NT2/D1 (cell line): Measurements from ENCODE around the gene PPARA.

Source experiments
- DNase-seq: peaks from one replicate; pipeline ENCODE4 v3.0.0-alpha.2; 2011; ENCODE audit warnings: low read depth, low spot score
- H3K27me3 ChIP-seq: 2 replicates; pipeline ENCODE4 v1.6.0; 2011; ENCODE audit warnings: mild to moderate bottlenecking; ENCODE audit not compliant: insufficient read length, insufficient read depth
- H3K36me3 ChIP-seq: 2 replicates; pipeline ENCODE4 v1.6.1; 2011; ENCODE audit warnings: mild to moderate bottlenecking, low read length, mixed read lengths; ENCODE audit not compliant: insufficient read depth, insufficient read length
- H3K4me1 ChIP-seq: 2 replicates; pipeline ENCODE4 v1.5.1; 2011; ENCODE audit not compliant: insufficient read depth, insufficient read length
- H3K4me3 ChIP-seq: 2 replicates; pipeline ENCODE4 v1.5.1; 2011; ENCODE audit warnings: low read depth; ENCODE audit not compliant: insufficient read length
- H3K9ac ChIP-seq: 2 replicates; pipeline ENCODE4 v1.6.0; 2011; ENCODE audit warnings: low read depth; ENCODE audit not compliant: insufficient read length
- H3K9me3 ChIP-seq: 2 replicates; pipeline ENCODE4 v1.5.1; 2011; ENCODE audit warnings: mild to moderate bottlenecking, low read length; ENCODE audit not compliant: insufficient read depth
- SUZ12 ChIP-seq: IDR thresholded peaks from 2 replicates; pipeline ENCODE4 v1.6.1; 2011; ENCODE audit not compliant: insufficient read length, insufficient read depth; ENCODE audit errors: extremely low read depth
- YY1 ChIP-seq: IDR thresholded peaks from 2 replicates; pipeline ENCODE4 v1.6.1; 2011; ENCODE audit not compliant: insufficient read length, insufficient read depth
- ZNF274 ChIP-seq: IDR thresholded peaks from 2 replicates; pipeline ENCODE4 v1.6.1; 2011; ENCODE audit warnings: mild to moderate bottlenecking, low read depth, low read length

The PPARA gene

DNA sequence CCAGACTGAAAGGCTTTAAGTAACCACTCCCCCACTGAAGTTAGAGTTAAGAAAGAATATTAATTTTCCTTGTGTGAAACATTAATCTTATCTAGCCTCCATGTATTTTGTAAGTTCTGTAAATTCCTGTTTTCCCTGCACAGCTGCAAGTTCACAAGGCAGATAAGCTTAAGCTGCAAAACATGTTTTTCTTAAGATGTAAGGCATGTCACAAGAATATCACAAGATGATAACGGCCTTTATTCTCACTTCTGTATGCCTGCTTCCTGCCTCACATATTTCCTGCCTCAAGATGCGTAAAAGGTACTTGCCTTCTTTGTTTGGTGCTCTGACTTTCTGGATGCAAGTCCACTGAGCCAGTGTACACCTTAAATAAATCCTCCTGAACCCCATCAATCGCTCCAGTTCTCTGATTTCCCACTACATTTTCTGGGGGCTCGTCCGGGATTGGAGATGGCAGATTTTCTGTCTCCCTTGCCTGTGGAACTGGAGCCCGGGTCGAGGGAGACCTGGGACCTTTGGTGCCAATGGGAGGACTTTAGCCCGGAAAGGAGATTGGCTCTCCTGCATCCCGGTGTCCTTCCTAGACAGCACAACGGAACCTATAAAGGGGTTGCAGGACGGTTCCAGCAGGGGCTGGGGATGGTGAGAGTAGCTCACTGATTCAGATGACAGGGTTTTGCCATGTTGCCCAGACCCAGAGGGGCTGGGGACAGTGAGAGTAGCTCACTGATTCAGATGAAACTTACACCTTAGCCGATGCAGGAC lies 30.2 kb downstream of the PPARA start:
- H3K9ac ChIP-seq = no peak overlapping the region
- TF ChIP-seq ZNF274 = no peak
- TF ChIP-seq YY1 = no peak
- no peak for TF ChIP-seq SUZ12
- peaks cover 26% of the 10 kb centered on the region for H3K9me3 ChIP-seq
- no peaks in the 10 kb centered on the region for H3K4me1 ChIP-seq
- H3K36me3 ChIP-seq = no peaks in the 10 kb centered on the region
- H3K27me3 ChIP-seq = no peaks in the 10 kb centered on the region
- no peak for DNase-seq
- H3K4me3 ChIP-seq = no peak overlapping the region

DNA sequence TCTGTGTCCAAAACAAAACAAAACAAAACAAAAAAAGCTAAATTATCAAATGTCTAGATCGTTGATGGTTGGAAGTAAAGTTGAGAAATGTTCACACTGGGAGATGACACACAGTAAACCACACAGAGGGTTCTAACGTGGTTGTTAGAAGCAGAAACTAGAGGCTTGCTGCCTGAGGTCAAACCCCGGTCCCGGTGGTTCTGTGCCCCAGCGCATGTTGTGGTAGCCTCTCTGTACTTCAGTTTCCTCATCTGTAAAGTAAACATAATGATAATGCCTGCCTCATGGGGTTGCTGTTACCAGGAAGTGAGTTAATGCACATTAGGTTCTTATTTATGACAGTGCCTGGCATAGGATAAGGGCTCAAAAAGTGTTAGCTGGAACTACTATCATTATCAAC lies 33.4 kb downstream of the PPARA start:
- Histone ChIP-seq H3K4me1 (no peaks in the 10 kb centered on the region), H3K27me3 (no peaks in the 10 kb centered on the region), H3K4me3 (no peak overlapping the region), H3K36me3 (no peaks in the 10 kb centered on the region), H3K9me3 (peaks cover 29% of the 10 kb centered on the region), H3K9ac (no peak overlapping the region)
- TF ChIP-seq YY1 = no peak
- TF ChIP-seq ZNF274 = no peak
- TF ChIP-seq SUZ12 = no peak
- DNase-seq = no peak

DNA sequence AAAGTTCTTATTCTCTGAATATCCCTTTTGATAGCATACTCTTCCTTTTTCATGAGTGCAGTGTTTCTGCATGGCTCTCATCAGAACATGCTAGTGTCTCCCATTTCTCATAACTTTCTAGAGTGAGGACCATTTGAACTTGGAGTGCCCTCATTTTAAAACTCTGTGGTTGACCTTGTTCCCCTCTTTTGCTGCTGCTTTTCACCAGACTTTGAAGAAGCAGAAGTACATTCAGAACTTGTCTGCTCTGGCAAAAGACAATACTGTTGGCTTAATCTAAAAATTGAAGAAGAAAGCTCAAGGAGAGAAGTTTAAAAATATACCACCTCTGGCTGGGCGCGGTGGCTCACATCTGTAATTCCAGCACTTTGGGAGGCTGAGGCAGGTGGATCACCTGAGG lies 35.0 kb downstream of the PPARA start:
- Histone ChIP-seq H3K4me3 (no peak overlapping the region), H3K36me3 (no peaks in the 10 kb centered on the region), H3K9ac (no peak overlapping the region), H3K27me3 (no peaks in the 10 kb centered on the region), H3K4me1 (no peaks in the 10 kb centered on the region), H3K9me3 (peaks cover 19% of the 10 kb centered on the region)
- no peak for TF ChIP-seq YY1
- no peak for TF ChIP-seq SUZ12
- TF ChIP-seq ZNF274 = no peak
- DNase-seq = no peak

- no peak for DNase-seq
Measured at GRCh38 chr22:46187862-46188261, 37.5 kb downstream of the PPARA start.

DNA sequence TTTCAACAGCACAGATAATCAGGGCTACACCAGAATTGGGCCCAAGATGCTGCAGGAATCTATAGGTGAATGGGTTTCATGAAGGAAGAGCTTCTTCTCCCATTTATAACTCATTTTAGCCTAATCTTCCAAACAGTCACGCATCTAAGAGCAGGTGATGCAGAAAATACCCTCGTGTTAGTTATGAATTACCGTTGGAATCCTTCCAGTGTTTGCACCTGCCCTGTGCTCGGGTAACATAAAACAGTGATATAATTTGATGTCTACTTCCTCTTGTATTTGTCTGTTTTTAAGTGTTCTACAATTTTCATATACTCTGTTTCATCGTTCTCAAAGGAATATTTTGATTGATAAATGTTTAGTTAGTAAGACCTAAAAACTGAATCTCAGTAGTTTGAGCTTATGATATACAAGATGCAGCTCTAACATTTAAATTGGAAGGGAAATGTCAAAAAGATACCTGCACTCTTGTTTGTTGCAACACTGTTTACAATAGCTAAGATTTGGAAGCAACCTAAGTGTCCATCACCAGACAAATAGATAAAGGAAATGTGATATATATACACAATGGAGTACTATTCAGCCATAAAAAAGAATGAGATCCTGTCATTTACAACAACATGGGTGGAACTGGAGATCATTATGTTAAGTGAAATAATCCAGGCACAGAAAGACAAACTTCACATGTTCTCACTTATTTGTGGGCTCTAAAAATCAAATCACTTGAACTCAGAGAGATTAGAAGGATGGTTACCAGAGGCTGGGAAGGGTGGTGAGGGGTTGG lies 42.1 kb downstream of the PPARA start:
- no peak for DNase-seq
- TF ChIP-seq SUZ12 (no peak), YY1 (no peak)
- Histone ChIP-seq H3K9me3 (0 out of 2 replicates have a peak, but pooled peaks cover 3% of the 10 kb centered on the region), H3K27me3 (no peaks in the 10 kb centered on the region), H3K4me3 (no peak overlapping the region), H3K4me1 (no peaks in the 10 kb centered on the region), H3K36me3 (no peaks in the 10 kb centered on the region), H3K9ac (no peak overlapping the region)

More at GRCh38 chr22:46187862-46188261, 37.5 kb downstream of the PPARA start:
- Histone ChIP-seq H3K9ac (no peak overlapping the region), H3K36me3 (no peaks in the 10 kb centered on the region), H3K9me3 (0 out of 2 replicates have a peak, but pooled peaks cover 3% of the 10 kb centered on the region), H3K4me1 (no peaks in the 10 kb centered on the region), H3K27me3 (no peaks in the 10 kb centered on the region), H3K4me3 (no peak overlapping the region)
- TF ChIP-seq SUZ12 (no peak), ZNF274 (no peak), YY1 (no peak)

DNA sequence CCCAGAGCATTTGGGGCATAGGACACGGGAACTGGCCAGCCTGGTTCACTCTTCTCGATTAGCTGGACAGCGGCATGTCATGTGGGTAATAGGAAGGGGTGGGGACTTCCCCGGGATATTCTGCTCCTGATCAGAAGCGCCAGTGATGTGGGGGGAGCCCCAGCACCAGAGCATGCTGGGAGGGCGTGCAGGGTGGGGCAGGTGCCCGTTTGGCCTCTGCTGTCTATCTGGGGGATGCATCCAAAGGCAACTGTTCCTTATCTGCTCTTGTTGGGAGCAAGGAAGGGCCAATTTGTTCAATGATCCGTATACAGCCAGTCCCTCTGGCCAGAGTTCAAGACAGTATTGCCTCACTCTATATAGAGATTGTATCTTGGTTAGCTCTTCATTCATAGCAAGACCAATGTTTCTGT lies 43.6 kb downstream of the PPARA start:
- H3K9ac ChIP-seq = no peak overlapping the region
- DNase-seq = no peak
- no peaks in the 10 kb centered on the region for H3K36me3 ChIP-seq
- no peak overlapping the region for H3K4me3 ChIP-seq
- TF ChIP-seq ZNF274 (no peak), SUZ12 (no peak), YY1 (no peak)
- H3K27me3 ChIP-seq = no peaks in the 10 kb centered on the region
- no peaks in the 10 kb centered on the region for H3K4me1 ChIP-seq
- H3K9me3 ChIP-seq = no peaks in the 10 kb centered on the region

- Histone ChIP-seq H3K36me3 (no peaks in the 10 kb centered on the region), H3K4me1 (no peaks in the 10 kb centered on the region), H3K4me3 (no peak overlapping the region), H3K9me3 (no peaks in the 10 kb centered on the region), H3K27me3 (no peaks in the 10 kb centered on the region), H3K9ac (no peak overlapping the region)
- TF ChIP-seq SUZ12 (no peak), YY1 (no peak), ZNF274 (no peak)
- no peak for DNase-seq
Measured at GRCh38 chr22:46195487-46196165, 45.3 kb downstream of the PPARA start.
